PC-9 (cell line): Measurements from ENCODE around the gene KRTAP10-6.
"Not testable (repeated sequence)": the region's sequence is repeated elsewhere in the genome, so short reads cannot be mapped to it uniquely, and the experiment has no call there.

Experiments used
- CTCF ChIP-seq: fragments of 200-600 bp; sonication (generic); conservative IDR thresholded peaks from 2 replicates; pipeline ENCODE4 v1.6.1; 2017; ENCODE audit warnings: mixed run types, antibody characterized with exemption, mild to moderate bottlenecking, moderate library complexity
- EZH2 ChIP-seq: fragments of 200-600 bp; sonication (generic); IDR thresholded peaks from 2 replicates; pipeline ENCODE4 v1.8.0; 2017; ENCODE audit warnings: antibody characterized with exemption, low read depth

GRCh38 chr21:44638506-44639330 is 46.4 kb upstream of the KRTAP10-6 start:
- TF ChIP-seq CTCF, EZH2: not testable (repeated sequence)
